GM10266 (cell line): Measurements from ENCODE around the gene EFCAB6.

Experiments used
- DNase-seq: peaks from one replicate; pipeline ENCODE4 v3.0.0; 2012; ENCODE audit errors: extremely low spot score
- CTCF ChIP-seq: IDR thresholded peaks from 2 replicates; pipeline ENCODE4 v1.5.1; 2012; ENCODE audit warnings: mild to moderate bottlenecking, low read depth; ENCODE audit not compliant: control insufficient read depth, insufficient read depth; ENCODE audit errors: missing control alignments

Gene EFCAB6

GRCh38 chr22:43835166-43835565 lies 23.1 kb upstream of the EFCAB6 start:
- no peak for DNase-seq
- no peak for TF ChIP-seq CTCF

- no peak for DNase-seq
- TF ChIP-seq CTCF = no peak
Observed at GRCh38 chr22:43833286-43834240, 21.5 kb upstream of the EFCAB6 start.

GRCh38 chr22:43832393-43833265 lies 20.5 kb upstream of the EFCAB6 start:
- DNase-seq = no peak
- TF ChIP-seq CTCF = no peak

- DNase-seq = no peak
- no peak for TF ChIP-seq CTCF
Observed at GRCh38 chr22:43831561-43832392, 19.7 kb upstream of the EFCAB6 start.

GRCh38 chr22:43830931-43831560 lies 18.9 kb upstream of the EFCAB6 start:
- no peak for TF ChIP-seq CTCF
- DNase-seq = no peak
